K562 (cell line): ENCODE results near the gene IGIP. TPM values are rescaled to one million over a fixed set of nuclear protein-coding genes. Genes with fewer than 3 reads are reported as not detected.

Experiments
- ATAC-seq: fragments of 200-7000 bp; cut with Tn5 transposase; 3 replicates; pipeline ENCODE4 v1.9.1; 2020; ENCODE audit warnings: moderate library complexity
- BruUV-seq: library from RNA; stranded (reverse); fragments of 400-500 nt; replicated peaks from 2 replicates; lab custom pipeline; 2021; lab: Mats Ljungman, UMichigan
- CTCF ChIA-PET: fragments of 300-600 bp; formaldehyde crosslinking; extraction: SDS; loops from one replicate; lab custom pipeline; 2021; ENCODE audit warnings: low intra/inter-chr PET ratio; lab: Yijun Ruan, JAX
- POLR2A ChIA-PET: fragments of 300-600, 350-650 bp; sonication (Branson Sonifier 250); formaldehyde crosslinking; extraction: SDS; loops from one replicate; lab custom pipeline; 2021; ENCODE audit warnings: antibody characterized with exemption, inconsistent platforms; lab: Yijun Ruan, JAX
- DNase-seq, 4 experiments: peaks; one replicate each; pipeline versions ENCODE4 v3.0.0 to v3.0.0-alpha.2; 2011 to 2018; ENCODE audit warnings: low spot score in 3 of 4, mixed read lengths in 3 of 4; ENCODE audit errors: extremely low read depth in 1 of 4
- FAIRE-seq: peaks from 2 replicates; lab custom pipeline; 2011; peaks lifted over from hg19 to GRCh38; lab: Jason Lieb, UNC
- H2AFZ ChIP-seq: 2 replicates; pipeline ENCODE4 v1.6.0; 2011; ENCODE audit warnings: low read depth, low read length, control low read depth, inconsistent platforms
- H3K27ac ChIP-seq: fragments of 200-600 bp; 3 replicates; pipeline ENCODE4 v1.8.0; 2011; ENCODE audit warnings: low read depth, mild to moderate bottlenecking, control low read depth, inconsistent platforms, low read length, moderate library complexity, mixed read lengths; ENCODE audit errors: extremely low read depth
- H3K27me3 ChIP-seq, 2 experiments: fragments of 300-600 bp in 1 of 2; 2 replicates in 1 of 2; 3 replicates in 1 of 2; pipeline versions ENCODE4 v1.6.0 to v1.8.0; 2011; ENCODE audit warnings: inconsistent platforms in 2 of 2, low read length in 2 of 2, mild to moderate bottlenecking in 1 of 2, mixed read lengths in 1 of 2, moderate library complexity in 1 of 2; ENCODE audit not compliant: control insufficient read depth in 2 of 2, insufficient read depth in 2 of 2
- H3K36me3 ChIP-seq: fragments of 300-600 bp; 3 replicates; pipeline ENCODE4 v1.8.0; 2011; ENCODE audit warnings: mild to moderate bottlenecking, low read length, inconsistent platforms; ENCODE audit not compliant: control insufficient read depth, insufficient read depth
- H3K4me1 ChIP-seq, 2 experiments: fragments of 200-600 bp in 1 of 2; replicated peaks in 1 of 2; 2 replicates in 1 of 2; 3 replicates in 1 of 2; pipeline versions ENCODE4 v1.5.1 to v1.8.0; 2011; ENCODE audit warnings: inconsistent platforms in 2 of 2, low read length in 2 of 2, mild to moderate bottlenecking in 1 of 2, mixed read lengths in 1 of 2, moderate library complexity in 1 of 2; ENCODE audit not compliant: control insufficient read depth in 2 of 2, insufficient read depth in 2 of 2
- H3K4me2 ChIP-seq: 2 replicates; pipeline ENCODE4 v1.6.1; 2011; ENCODE audit warnings: low read length, control low read depth, inconsistent platforms, mixed read lengths; ENCODE audit not compliant: insufficient read depth
- H3K4me3 ChIP-seq: fragments of 200-600 bp; sonication (generic), shearing (Covaris generic); 2 replicates; pipeline ENCODE4 v1.5.1; 2016; ENCODE audit warnings: control low read depth, inconsistent platforms
- H3K79me2 ChIP-seq: fragments of 200-600 bp; 3 replicates; pipeline ENCODE4 v1.8.0; 2011; ENCODE audit warnings: low read length, inconsistent platforms; ENCODE audit not compliant: control insufficient read depth, insufficient read depth
- H3K9ac ChIP-seq, 2 experiments: 2 replicates each; pipeline versions ENCODE4 v1.6.0 to v1.6.1; 2011; ENCODE audit warnings: low read depth in 2 of 2, low read length in 2 of 2, control low read depth in 1 of 2, inconsistent platforms in 1 of 2, mild to moderate bottlenecking in 1 of 2, mixed read lengths in 1 of 2; ENCODE audit not compliant: insufficient read depth in 1 of 2
- H3K9me1 ChIP-seq: one replicate; pipeline ENCODE4 v1.6.0; 2011; ENCODE audit warnings: inconsistent platforms, mild to moderate bottlenecking, low read length, moderate library complexity; ENCODE audit not compliant: control insufficient read depth, insufficient read depth
- H3K9me3 ChIP-seq: replicated peaks from 2 replicates; pipeline ENCODE4 v1.5.1; 2011; ENCODE audit warnings: low read depth, low read length, inconsistent platforms; ENCODE audit not compliant: control insufficient read depth, insufficient read depth
- H4K20me1 ChIP-seq: replicated peaks from 2 replicates; pipeline ENCODE4 v1.6.1; 2011; ENCODE audit warnings: low read length, inconsistent platforms, mixed read lengths; ENCODE audit not compliant: control insufficient read depth, insufficient read depth
- ATF7 ChIP-seq: fragments of 450-650 bp; IDR thresholded peaks from 2 replicates; pipeline ENCODE4 v1.7.1; 2014; ENCODE audit warnings: mild to moderate bottlenecking, moderate library complexity
- CBFA2T3 ChIP-seq: fragments of 450-650 bp; IDR thresholded peaks from 2 replicates; pipeline ENCODE4 v1.6.1; 2017
- EZH2 ChIP-seq: IDR thresholded peaks from 2 replicates; pipeline ENCODE4 v1.6.1; 2012; ENCODE audit warnings: low read depth, mild to moderate bottlenecking, inconsistent platforms, low read length, borderline replicate concordance
- FOS ChIP-seq: IDR thresholded peaks from 3 replicates; pipeline ENCODE4 v1.6.1; 2011; ENCODE audit not compliant: insufficient read length; ENCODE audit errors: extremely low read depth
- HSF4 ChIP-seq: fragments of 250-450 bp; sonication (Bioruptor Pico); IDR thresholded peaks from 2 replicates; pipeline ENCODE4 v2.1.2; 2022; ENCODE audit warnings: mild to moderate bottlenecking, moderate library complexity, borderline replicate concordance
- MCM5 ChIP-seq: fragments of 450-650 bp; IDR thresholded peaks from 2 replicates; pipeline ENCODE4 v1.6.1; 2016; ENCODE audit warnings: low read depth
- MEIS2 ChIP-seq: fragments of 450-650 bp; IDR thresholded peaks from 2 replicates; pipeline ENCODE4 v1.6.1; 2014; ENCODE audit warnings: mild to moderate bottlenecking; ENCODE audit not compliant: partially characterized antibody
- MITF ChIP-seq: IDR thresholded peaks from 2 replicates; pipeline ENCODE4 v1.6.1; 2014; ENCODE audit warnings: antibody characterized with exemption
- NFATC3 ChIP-seq: fragments of 450-650 bp; IDR thresholded peaks from 2 replicates; pipeline ENCODE4 v1.6.1; 2017; ENCODE audit warnings: mild to moderate bottlenecking
- NFIC ChIP-seq: fragments of 450-650 bp; IDR thresholded peaks from 2 replicates; pipeline ENCODE4 v1.6.1; 2017; ENCODE audit warnings: mild to moderate bottlenecking, inconsistent platforms
- NR3C1 ChIP-seq: sonication (generic); formaldehyde crosslinking; IDR thresholded peaks from 2 replicates; pipeline ENCODE4 v1.8.1; 2022; ENCODE audit warnings: missing genetic modification reagents
- PHB2 ChIP-seq: fragments of 450-650 bp; IDR thresholded peaks from 2 replicates; pipeline ENCODE4 v1.6.1; 2017; ENCODE audit warnings: low read depth
- PML ChIP-seq: IDR thresholded peaks from 2 replicates; pipeline ENCODE4 v1.6.1; 2012; ENCODE audit warnings: low read length, inconsistent platforms
- TOE1 ChIP-seq, 2 experiments: fragments of 450-650 bp in 1 of 2; sonication (generic) in 1 of 2; formaldehyde crosslinking in 1 of 2; IDR thresholded peaks; 2 replicates each; pipeline versions ENCODE4 v1.7.1 to v1.8.0; 2016 to 2022; ENCODE audit warnings: borderline replicate concordance in 2 of 2, mild to moderate bottlenecking in 2 of 2, antibody characterized with exemption in 1 of 2, inconsistent platforms in 1 of 2, low read depth in 1 of 2, missing genetic modification reagents in 1 of 2, moderate library complexity in 1 of 2
- XRCC4 ChIP-seq: IDR thresholded peaks from one replicate; pipeline ENCODE4 v1.6.1; 2011; ENCODE audit not compliant: insufficient read depth, insufficient read length; ENCODE audit errors: extremely low read depth
- ZNF175 ChIP-seq: fragments of 200-800 bp; sonication (Bioruptor generic); IDR thresholded peaks from 2 replicates; pipeline ENCODE4 v1.6.1; 2016; ENCODE audit warnings: low read depth, mild to moderate bottlenecking, missing genetic modification characterization, missing compliant biosample characterization
- ZNF197 ChIP-seq: fragments of 200-800 bp; sonication (Bioruptor generic); IDR thresholded peaks from 2 replicates; pipeline ENCODE4 v1.6.1; 2016; ENCODE audit warnings: low read depth, missing genetic modification characterization, missing compliant biosample characterization
- ZNF324 ChIP-seq: fragments of 250-450 bp; sonication (Bioruptor Pico); IDR thresholded peaks from 2 replicates; pipeline ENCODE4 v1.4.0; 2020; ENCODE audit warnings: mild to moderate bottlenecking
- WGBS: fragments of 100-300 bp; shearing (Covaris generic); methylation state at CpG from one replicate; pipeline ENCODE4 v1.1.6; 2016; ENCODE audit warnings: low coverage, mixed read lengths; ENCODE audit not compliant: insufficient coverage; ENCODE audit errors: missing lambda C conversion rate; 5-methylcytosine and 5-hydroxymethylcytosine counted together
- in situ Hi-C: fragments of 300-500 bp; cut with MboI; formaldehyde crosslinking; loops from 4 replicates; pipeline ENCODE4 v1.15.0; 2018; ENCODE audit warnings: inconsistent platforms, mixed read lengths
- intact Hi-C: fragments of 100-400 bp; cut with micrococcal nuclease; formaldehyde crosslinking; loops from 2 replicates; pipeline ENCODE4 v1.14.2; 2022
- polyA plus RNA-seq, 8 experiments: library from polyadenylated mRNA; depleted of rRNA in 4 of 8; stranded (reverse) in 5 of 8; unstranded in 3 of 8; fragments of >200 nt; fragmentation: Nextera tagmentation in 2 of 8; fragmentation: Illumina TruSeq in 1 of 8; extraction: Ambion mirVana in 2 of 8; extraction: Trizol in 1 of 8; gene quantifications; 2 replicates each; pipeline versions ENCODE4 v1.2.1 to v1.2.3, GENCODE V29; 2011 to 2014; ENCODE audit warnings: inconsistent platforms in 1 of 8, missing spikeins in 1 of 8
- total RNA-seq, 7 experiments: library from RNA; depleted of rRNA in 6 of 7; stranded (reverse); fragments of >200 nt in 6 of 7; fragmentation: Illumina TruSeq in 2 of 7; extraction: Trizol in 2 of 7; gene quantifications; 2 replicates each; pipeline versions ENCODE4 v1.2.1 to v1.2.3, GENCODE V29; 2011 to 2021; ENCODE audit warnings: low replicate concordance in 1 of 7

The IGIP gene
- total and polyA plus RNA-seq, 9 of the 15 experiments (the other 6 are each of a cell fraction or from before 2014, with no cell fraction given), result 0.52 to 1.6 (median 1.2) TPM

- CTCF ChIA-PET, result no interaction called here
- DNase-seq (no peak), ATAC-seq (no peak), FAIRE-seq (no peak)
- WGBS, result 22% methylated on average over 4 of the region's 4 CpGs
- Histone ChIP-seq H3K4me1 (peaks cover 4 to 33% of the 10 kb centered on the region in 2 experiments; a peak in 4 of 5 replicates), H3K4me3 (no peak overlapping the region), H3K36me3 (no peaks in the 10 kb centered on the region), H3K9me3 (no peaks in the 10 kb centered on the region), H3K4me2 (no peak overlapping the region), H3K79me2 (no peaks in the 10 kb centered on the region), H2AFZ (no peak overlapping the region), H3K27me3 (no peaks in the 10 kb centered on the region; a peak in 1 of 5 replicates), H3K9me1 (no peaks in the 10 kb centered on the region), H3K27ac (no peak overlapping the region), H4K20me1 (no peaks in the 10 kb centered on the region), H3K9ac (no peak overlapping the region; a peak in 1 of 4 replicates)
- no TSS peak for BruUV-seq
- TF ChIP-seq EZH2, result no peak
- peak; percentile 14; the same call in 1 of the 2 replicates for TF ChIP-seq CBFA2T3
- TF ChIP-seq MEIS2, result no peak
- no peak for TF ChIP-seq PHB2
- TF ChIP-seq PML, result no peak
- TF ChIP-seq ZNF175, result no peak
- in situ Hi-C loops (loop anchor here (10.0 kb wide), 1 partner anchor 189 kb away; no protein-coding TSS in a partner anchor), intact Hi-C loops (loop anchor here (5.0 kb wide), 1 partner anchor 191 kb away; no protein-coding TSS in a partner anchor)
- POLR2A ChIA-PET, result interaction anchor here (1.3 to 2.1 kb wide), 2 partner anchors 9 to 12 kb away, joined by 3 to 9 read pairs; partner anchors contain the start of gene CYSTM1
Measured at GRCh38 chr5:140165923-140166270, 40.2 kb downstream of the IGIP start.

GRCh38 chr5:140166911-140167310 lies 41.2 kb downstream of the IGIP start:
- CTCF ChIA-PET, result no interaction called here
- ATAC-seq, result no peak
- intact Hi-C loops, result loop anchor here (5.0 kb wide), 1 partner anchor 190 kb away; no protein-coding TSS in a partner anchor
- no peak for TF ChIP-seq ATF7
- no peak for TF ChIP-seq NR3C1
- TF ChIP-seq TOE1 (IDR thresholded peaks at IDR 0.05; ENCODE audit: borderline replicate concordance), result no peak
- no peak for TF ChIP-seq TOE1 (CRISPR knock-in tag; IDR thresholded peaks at IDR 0.05; ENCODE audit: borderline replicate concordance, low read depth)
- TF ChIP-seq NFATC3, result no peak
- TF ChIP-seq NFIC, result no peak
- TF ChIP-seq MCM5, result no peak
- TF ChIP-seq MITF, result no peak
- no peak for TF ChIP-seq HSF4
- TF ChIP-seq FOS, result no peak
- no peak for TF ChIP-seq XRCC4
- TF ChIP-seq ZNF197 (CRISPR knock-in tag), result no peak
- no peak for TF ChIP-seq ZNF324 (CRISPR knock-in tag)

More at GRCh38 chr5:140166911-140167310, 41.2 kb downstream of the IGIP start:
- no peak overlapping the region for H2AFZ ChIP-seq
- H3K9me3 ChIP-seq, result no peaks in the 10 kb centered on the region
- H3K27me3 ChIP-seq, result no peaks in the 10 kb centered on the region; a peak in 1 of 5 replicates
- DNase-seq (no peak), FAIRE-seq (no peak)
- POLR2A ChIA-PET, result interaction anchor here (1.3 kb wide), 1 partner anchor 11 kb away, joined by 3 read pairs; no protein-coding TSS in a partner anchor
- H3K9ac ChIP-seq, result no peak overlapping the region
- in situ Hi-C loops, result loop anchor here (10.0 kb wide), 1 partner anchor 188 kb away; no protein-coding TSS in a partner anchor
- H3K9me1 ChIP-seq, result no peaks in the 10 kb centered on the region
- no TSS peak for BruUV-seq
- H3K4me1 ChIP-seq, result peaks cover 4 to 33% of the 10 kb centered on the region in 2 experiments; a peak in 4 of 5 replicates
- H3K36me3 ChIP-seq, result no peaks in the 10 kb centered on the region
- no peak overlapping the region for H3K4me2 ChIP-seq
- H3K27ac ChIP-seq, result no peak overlapping the region
- no peaks in the 10 kb centered on the region for H4K20me1 ChIP-seq
- H3K79me2 ChIP-seq, result no peaks in the 10 kb centered on the region
- no peak overlapping the region for H3K4me3 ChIP-seq
